GM23248 (cell line): Measurements from ENCODE around the gene FIP1L1. TPM values are rescaled to one million over a fixed set of nuclear protein-coding genes. Genes with fewer than 3 reads are reported as not detected.

Experiments
- DNase-seq: peaks from one replicate; pipeline ENCODE4 v3.0.0-alpha.2; 2015
- H2AFZ ChIP-seq: fragments of 200-600 bp; sonication (generic); 2 replicates; pipeline ENCODE4 v1.6.1; 2016; ENCODE audit warnings: antibody characterized with exemption
- H3F3A ChIP-seq: fragments of 200-600 bp; sonication (generic); 2 replicates; pipeline ENCODE4 v1.6.1; 2016; ENCODE audit warnings: mild to moderate bottlenecking, antibody characterized with exemption, mixed run types; ENCODE audit not compliant: insufficient read depth
- H3K27ac ChIP-seq: fragments of 200-600 bp; sonication (generic); 2 replicates; pipeline ENCODE4 v1.5.1; 2016; ENCODE audit warnings: mild to moderate bottlenecking
- H3K27me3 ChIP-seq: fragments of 200-600 bp; sonication (generic); replicated peaks from 2 replicates; pipeline ENCODE4 v1.6.1; 2016; ENCODE audit warnings: mild to moderate bottlenecking; ENCODE audit not compliant: insufficient read depth
- H3K36me3 ChIP-seq: fragments of 200-600 bp; sonication (generic); 2 replicates; pipeline ENCODE4 v1.6.1; 2016; ENCODE audit warnings: low read depth, mild to moderate bottlenecking
- H3K4me1 ChIP-seq: fragments of 200-600 bp; sonication (generic); 2 replicates; pipeline ENCODE4 v1.6.1; 2016; ENCODE audit warnings: mild to moderate bottlenecking; ENCODE audit not compliant: insufficient read depth
- H3K4me2 ChIP-seq: fragments of 200-600 bp; sonication (generic); one replicate; pipeline ENCODE4 v1.6.1; 2016; ENCODE audit warnings: mild to moderate bottlenecking; ENCODE audit not compliant: unreplicated experiment
- H3K4me3 ChIP-seq: fragments of 200-600 bp; sonication (generic); 2 replicates; pipeline ENCODE4 v1.5.1; 2016; ENCODE audit warnings: mild to moderate bottlenecking
- H3K79me2 ChIP-seq: fragments of 200-600 bp; sonication (generic); 2 replicates; pipeline ENCODE4 v1.6.1; 2016; ENCODE audit warnings: mild to moderate bottlenecking; ENCODE audit not compliant: insufficient read depth
- H3K9ac ChIP-seq: fragments of 200-600 bp; sonication (generic); 2 replicates; pipeline ENCODE4 v1.6.1; 2016; ENCODE audit warnings: mild to moderate bottlenecking
- H3K9me2 ChIP-seq: fragments of 200-600 bp; sonication (generic); 2 replicates; pipeline ENCODE4 v1.6.1; 2016; ENCODE audit warnings: mixed run types, mild to moderate bottlenecking, moderate library complexity; ENCODE audit not compliant: insufficient read depth
- H3K9me3 ChIP-seq: fragments of 200-600 bp; sonication (generic); one replicate; pipeline ENCODE4 v1.6.1; 2017; ENCODE audit warnings: low read depth
- H4K20me1 ChIP-seq: fragments of 200-600 bp; sonication (generic); 2 replicates; pipeline ENCODE4 v1.6.0; 2016; ENCODE audit not compliant: insufficient read depth
- EZH2 ChIP-seq: fragments of 200-600 bp; sonication (generic); IDR thresholded peaks from 2 replicates; pipeline ENCODE4 v1.6.1; 2018; ENCODE audit warnings: antibody characterized with exemption, mild to moderate bottlenecking; ENCODE audit not compliant: insufficient read depth, poor library complexity, severe bottlenecking
- EZH2phosphoT487 ChIP-seq: fragments of 200-600 bp; sonication (generic); IDR thresholded peaks from 2 replicates; pipeline ENCODE4 v1.6.1; 2018; ENCODE audit warnings: antibody characterized with exemption, moderate library complexity, mild to moderate bottlenecking, low read depth; ENCODE audit not compliant: insufficient read depth
- WGBS, 2 experiments: methylation state at CpG; one replicate each; pipeline ENCODE4 v1.1.6; 2015 to 2017; ENCODE audit warnings: low lambda C conversion rate in 2 of 2, low coverage in 1 of 2; ENCODE audit errors: missing lambda C conversion rate in 2 of 2; 5-methylcytosine and 5-hydroxymethylcytosine counted together
- in situ Hi-C: fragments of 300-500 bp; cut with MboI; formaldehyde crosslinking; loops from 2 replicates; pipeline ENCODE4 v1.15.0; 2020
- polyA plus RNA-seq: library from polyadenylated mRNA; unstranded; fragments of >200 nt; fragmentation: Nextera tagmentation; extraction: Ambion mirVana; gene quantifications from 2 replicates; pipeline ENCODE4 v1.2.1, GENCODE V29; 2016
- total RNA-seq: library from RNA; depleted of rRNA; stranded (reverse); fragments of >200 nt; shearing (Covaris generic); gene quantifications from 2 replicates; pipeline ENCODE4 v1.2.3, GENCODE V29; 2014

Gene FIP1L1
- total and polyA plus RNA-seq, 2 experiments from 2014 or later, result 55.2 to 67.6 TPM

GRCh38 chr4:53484911-53485657, 107.6 kb downstream of the FIP1L1 start:
- in situ Hi-C loops, result no loop called here
- no peak for TF ChIP-seq EZH2
- no peak for TF ChIP-seq EZH2phosphoT487
- H3K9me3 ChIP-seq, result no peaks in the 10 kb centered on the region
- no peak for DNase-seq
- no peaks in the 10 kb centered on the region for H3K36me3 ChIP-seq
- H3K9me2 ChIP-seq, result no peaks in the 10 kb centered on the region
- 0 out of 2 replicates have a peak overlapping the region, but pooled peaks have one; percentile 7 for H2AFZ ChIP-seq
- no peaks in the 10 kb centered on the region for H3K27me3 ChIP-seq
- H3K4me2 ChIP-seq, result no peak overlapping the region
- peaks cover 18% of the 10 kb centered on the region for H3F3A ChIP-seq
- H3K9ac ChIP-seq, result no peak overlapping the region
- H3K27ac ChIP-seq, result no peak overlapping the region; the same call in 1 of the 2 replicates
- H4K20me1 ChIP-seq, result no peaks in the 10 kb centered on the region
- H3K4me3 ChIP-seq, result no peak overlapping the region
- whole genome bisulfite sequencing, 2 experiments, result 58 to 59% methylated on average over 5 of the region's 5 CpGs
- no peaks in the 10 kb centered on the region for H3K79me2 ChIP-seq
- H3K4me1 ChIP-seq, result peaks cover 30% of the 10 kb centered on the region

DNA sequence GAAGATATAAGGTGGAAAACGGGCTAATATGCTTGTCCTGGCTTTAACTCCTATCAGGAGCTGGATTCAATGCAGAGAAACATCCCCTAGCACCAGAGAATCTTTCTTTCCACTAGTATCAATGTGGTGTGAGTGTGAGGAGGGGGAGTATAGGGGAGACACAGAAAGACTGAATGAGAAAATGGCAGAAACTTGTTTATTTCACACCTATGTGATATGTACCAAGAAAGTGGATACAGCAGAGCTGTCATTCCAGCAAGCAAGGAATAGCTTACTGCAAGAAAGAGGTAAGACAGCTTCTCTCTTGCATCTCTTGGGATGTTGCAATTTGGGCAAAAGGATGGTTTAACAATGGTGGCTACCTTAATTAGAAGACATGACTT, 108.2 kb downstream of the FIP1L1 start:
- Histone ChIP-seq H3K4me3 (no peak overlapping the region), H3K4me1 (peaks cover 30% of the 10 kb centered on the region), H4K20me1 (no peaks in the 10 kb centered on the region), H3K9ac (no peak overlapping the region), H3K27me3 (no peaks in the 10 kb centered on the region), H3F3A (peaks cover 18% of the 10 kb centered on the region), H2AFZ (no peak overlapping the region), H3K27ac (no peak overlapping the region), H3K4me2 (no peak overlapping the region), H3K79me2 (no peaks in the 10 kb centered on the region), H3K9me3 (no peaks in the 10 kb centered on the region), H3K36me3 (no peaks in the 10 kb centered on the region), H3K9me2 (no peaks in the 10 kb centered on the region)
- no peak for DNase-seq
- in situ Hi-C loops, result no loop called here
- WGBS, 2 experiments, result 49 to 65% methylated on average over 1 of the region's 1 CpG
- TF ChIP-seq EZH2 (no peak), EZH2phosphoT487 (no peak)

DNA sequence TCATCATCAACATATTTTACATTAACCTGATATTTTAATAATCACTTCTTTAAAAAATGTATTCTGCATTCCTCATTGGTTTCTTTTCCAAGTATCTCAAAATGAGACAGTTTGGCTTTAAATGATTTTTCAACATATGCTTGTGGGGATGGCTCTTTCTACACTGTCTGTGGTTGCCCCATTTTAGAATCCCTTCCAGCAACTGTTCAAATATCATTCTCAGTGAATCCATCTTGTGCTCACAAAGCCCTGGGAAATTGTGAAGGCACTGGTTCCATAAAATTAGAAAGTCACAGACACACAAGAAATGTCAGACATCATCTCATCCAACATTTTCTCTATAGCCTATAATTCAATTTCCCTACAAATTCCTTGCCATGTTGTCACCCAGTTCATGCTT, 110.3 kb downstream of the FIP1L1 start:
- Histone ChIP-seq H3K4me1 (peaks cover 30% of the 10 kb centered on the region), H4K20me1 (no peaks in the 10 kb centered on the region), H3K9me2 (no peaks in the 10 kb centered on the region), H3K4me3 (no peak overlapping the region), H3K36me3 (no peaks in the 10 kb centered on the region), H3K9ac (no peak overlapping the region), H3K27ac (no peak overlapping the region), H3K4me2 (no peak overlapping the region), H3F3A (peaks cover 18% of the 10 kb centered on the region), H3K27me3 (no peaks in the 10 kb centered on the region), H3K79me2 (no peaks in the 10 kb centered on the region), H2AFZ (no peak overlapping the region), H3K9me3 (no peaks in the 10 kb centered on the region)
- in situ Hi-C loops, result no loop called here
- TF ChIP-seq EZH2 (no peak), EZH2phosphoT487 (no peak)
- DNase-seq, result no peak

GRCh38 chr4:53489279-53489889, 111.9 kb downstream of the FIP1L1 start:
- Histone ChIP-seq H3K4me2 (peak overlapping the region; percentile 75), H3F3A (peaks cover 18% of the 10 kb centered on the region), H3K4me1 (peaks cover 30% of the 10 kb centered on the region), H3K9ac (no peak overlapping the region), H4K20me1 (no peaks in the 10 kb centered on the region), H3K27me3 (no peaks in the 10 kb centered on the region), H3K9me2 (no peaks in the 10 kb centered on the region), H3K4me3 (no peak overlapping the region), H3K79me2 (no peaks in the 10 kb centered on the region), H2AFZ (no peak overlapping the region), H3K36me3 (no peaks in the 10 kb centered on the region), H3K9me3 (no peaks in the 10 kb centered on the region), H3K27ac (peak overlapping the region; percentile 94)
- in situ Hi-C loops, result no loop called here
- DNase-seq, result peak; percentile 82
- no peak for TF ChIP-seq EZH2phosphoT487
- no peak for TF ChIP-seq EZH2
